SK-N-SH (cell line): ENCODE data around the gene VIPR2. TPM values are rescaled to one million over a fixed set of nuclear protein-coding genes. Genes with fewer than 3 reads are reported as not detected.

ENCODE experiments used
- CTCF ChIA-PET: fragments of 300-600, 350-600 bp; formaldehyde crosslinking; extraction: SDS; loops from one replicate; lab custom pipeline; 2021; lab: Yijun Ruan, JAX
- POLR2A ChIA-PET: fragments of 350-600 bp; sonication (Branson Sonifier 250); formaldehyde crosslinking; extraction: SDS; loops from one replicate; lab custom pipeline; 2020; ENCODE audit warnings: antibody characterized with exemption, inconsistent platforms; lab: Yijun Ruan, JAX
- DNase-seq: peaks from one replicate; pipeline ENCODE4 v3.0.0; 2012
- H2AFZ ChIP-seq: fragments of 200-600 bp; sonication (generic); 2 replicates; pipeline ENCODE4 v1.8.1; 2016; ENCODE audit warnings: antibody characterized with exemption, mild to moderate bottlenecking, low read depth
- H3F3A ChIP-seq: fragments of 200-600 bp; sonication (generic); replicated peaks from 2 replicates; pipeline ENCODE3; 2016; ENCODE audit warnings: antibody characterized with exemption, mild to moderate bottlenecking; ENCODE audit not compliant: insufficient read depth
- H3K27ac ChIP-seq, 2 experiments: fragments of 200-500 bp in 1 of 2; fragments of 200-600 bp in 1 of 2; sonication (Bioruptor generic) in 1 of 2; sonication (generic), shearing (Covaris generic) in 1 of 2; 2 replicates each; pipeline versions ENCODE4 v1.5.1 to v1.6.1; 2014 to 2016; ENCODE audit warnings: low read depth in 2 of 2, inconsistent platforms in 1 of 2, low read length in 1 of 2, mild to moderate bottlenecking in 1 of 2, mixed read lengths in 1 of 2
- H3K27me3 ChIP-seq: fragments of 200-600 bp; sonication (generic), shearing (Covaris generic); 2 replicates; pipeline ENCODE4 v1.6.1; 2016; ENCODE audit warnings: mixed run types; ENCODE audit not compliant: insufficient read depth
- H3K36me3 ChIP-seq, 2 experiments: fragments of 200-500 bp in 1 of 2; fragments of 200-600 bp in 1 of 2; sonication (Bioruptor generic) in 1 of 2; sonication (generic) in 1 of 2; replicated peaks in 1 of 2; 2 replicates each; pipeline versions ENCODE3 to v1.5.1; 2014 to 2016; ENCODE audit warnings: low read length in 1 of 2, mild to moderate bottlenecking in 1 of 2; ENCODE audit not compliant: insufficient read depth in 2 of 2, control insufficient read depth in 1 of 2
- H3K4me1 ChIP-seq, 2 experiments: fragments of 200-500 bp in 1 of 2; fragments of 200-600 bp in 1 of 2; sonication (Bioruptor generic) in 1 of 2; sonication (generic), shearing (Covaris generic) in 1 of 2; 2 replicates each; pipeline versions ENCODE4 v1.5.1 to v1.6.1; 2014 to 2016; ENCODE audit warnings: low read depth in 1 of 2, low read length in 1 of 2, mixed run types in 1 of 2; ENCODE audit not compliant: insufficient read depth in 2 of 2, control insufficient read depth in 1 of 2
- H3K4me2 ChIP-seq: fragments of 200-600 bp; sonication (generic), shearing (Covaris generic); 2 replicates; pipeline ENCODE4 v1.6.1; 2017; ENCODE audit warnings: mixed run types
- H3K4me3 ChIP-seq, 2 experiments: fragments of 200-500 bp in 1 of 2; fragments of 200-600 bp in 1 of 2; sonication (Bioruptor generic) in 1 of 2; sonication (generic), shearing (Covaris generic) in 1 of 2; 2 replicates each; pipeline versions ENCODE4 v1.5.1 to v1.8.1; 2014 to 2016; ENCODE audit warnings: low read depth in 2 of 2, inconsistent platforms in 1 of 2, low read length in 1 of 2, mild to moderate bottlenecking in 1 of 2, mixed read lengths in 1 of 2, moderate library complexity in 1 of 2
- H3K79me2 ChIP-seq: fragments of 200-600 bp; sonication (generic); 2 replicates; pipeline ENCODE4 v1.8.1; 2017; ENCODE audit warnings: mild to moderate bottlenecking; ENCODE audit not compliant: insufficient read depth
- H3K9ac ChIP-seq: fragments of 200-600 bp; sonication (generic); 2 replicates; pipeline ENCODE4 v1.6.1; 2017; ENCODE audit warnings: mixed run types
- H3K9me2 ChIP-seq: fragments of 200-600 bp; sonication (generic); 2 replicates; pipeline ENCODE4 v1.6.1; 2017; ENCODE audit warnings: mixed run types
- H3K9me3 ChIP-seq: fragments of 200-600 bp; sonication (generic); 2 replicates; pipeline ENCODE4 v1.6.1; 2017; ENCODE audit warnings: mixed run types, mild to moderate bottlenecking, moderate library complexity
- H4K20me1 ChIP-seq: fragments of 200-600 bp; sonication (generic); 2 replicates; pipeline ENCODE4 v1.6.1; 2017; ENCODE audit warnings: mild to moderate bottlenecking, mixed run types; ENCODE audit not compliant: insufficient read depth
- CTCF ChIP-seq: fragments of 200-600 bp; sonication (generic); IDR thresholded peaks from 2 replicates; pipeline ENCODE4 v1.6.1; 2017; ENCODE audit warnings: antibody characterized with exemption, mild to moderate bottlenecking, moderate library complexity
- EZH2phosphoT487 ChIP-seq: fragments of 200-600 bp; sonication (generic); IDR thresholded peaks from 2 replicates; pipeline ENCODE4 v1.6.1; 2017; ENCODE audit warnings: low read depth, mixed run types, mild to moderate bottlenecking, antibody characterized with exemption, moderate library complexity, borderline replicate concordance
- GABPA ChIP-seq: IDR thresholded peaks from 2 replicates; pipeline ENCODE4 v1.4.0; 2012; ENCODE audit warnings: low read depth, mild to moderate bottlenecking
- GATA2 ChIP-seq: sonication (generic); formaldehyde crosslinking; IDR thresholded peaks from 2 replicates; pipeline ENCODE4 v1.5.0; 2020; ENCODE audit warnings: mild to moderate bottlenecking, missing genetic modification reagents
- JUND ChIP-seq: IDR thresholded peaks from 2 replicates; pipeline ENCODE4 v1.4.0; 2012
- MEF2A ChIP-seq: IDR thresholded peaks from 2 replicates; pipeline ENCODE4 v1.4.0; 2012; ENCODE audit warnings: low read depth, borderline replicate concordance
- NFIC ChIP-seq: IDR thresholded peaks from 2 replicates; pipeline ENCODE4 v1.4.0; 2012; ENCODE audit warnings: borderline replicate concordance
- PBX3 ChIP-seq: IDR thresholded peaks from 2 replicates; pipeline ENCODE4; 2012
- POLR2AphosphoS5 ChIP-seq: IDR thresholded peaks from 2 replicates; pipeline ENCODE4 v1.6.1; 2012; ENCODE audit warnings: low read depth, low read length
- RCOR1 ChIP-seq: fragments of 150-350 bp; IDR thresholded peaks from 2 replicates; pipeline ENCODE4 v1.6.1; 2017; ENCODE audit warnings: antibody characterized with exemption, low read length
- REST ChIP-seq: IDR thresholded peaks from 2 replicates; pipeline ENCODE4 v1.6.1; 2012; ENCODE audit warnings: mild to moderate bottlenecking, low read depth, low read length, moderate library complexity
- RFX5 ChIP-seq: IDR thresholded peaks from 2 replicates; pipeline ENCODE4 v1.6.1; 2012; ENCODE audit warnings: mild to moderate bottlenecking, improper control_type of control experiment, low read length
- TAF1 ChIP-seq: IDR thresholded peaks from 2 replicates; pipeline ENCODE4 v1.6.1; 2012; ENCODE audit warnings: low read depth, mild to moderate bottlenecking, low read length, moderate library complexity, borderline replicate concordance
- USF1 ChIP-seq: IDR thresholded peaks from 2 replicates; pipeline ENCODE4 v1.4.0; 2012; ENCODE audit warnings: low read depth, borderline replicate concordance
- ZBTB33 ChIP-seq: IDR thresholded peaks from 2 replicates; pipeline ENCODE4 v1.4.0; 2012; ENCODE audit warnings: low read depth, borderline replicate concordance
- WGBS: methylation state at CpG from one replicate; pipeline ENCODE4 v1.1.6; 2017; ENCODE audit warnings: low lambda C conversion rate; 5-methylcytosine and 5-hydroxymethylcytosine counted together
- polyA plus RNA-seq, 3 experiments: library from polyadenylated mRNA; depleted of rRNA; stranded (reverse); fragments of >200 nt; gene quantifications; 2 replicates each; pipeline ENCODE4 v1.2.3, GENCODE V29; 2012

VIPR2 gene
- polyA plus RNA-seq, 1 of the 3 experiments (the other 2 are of a cell fraction) = not detected

DNA sequence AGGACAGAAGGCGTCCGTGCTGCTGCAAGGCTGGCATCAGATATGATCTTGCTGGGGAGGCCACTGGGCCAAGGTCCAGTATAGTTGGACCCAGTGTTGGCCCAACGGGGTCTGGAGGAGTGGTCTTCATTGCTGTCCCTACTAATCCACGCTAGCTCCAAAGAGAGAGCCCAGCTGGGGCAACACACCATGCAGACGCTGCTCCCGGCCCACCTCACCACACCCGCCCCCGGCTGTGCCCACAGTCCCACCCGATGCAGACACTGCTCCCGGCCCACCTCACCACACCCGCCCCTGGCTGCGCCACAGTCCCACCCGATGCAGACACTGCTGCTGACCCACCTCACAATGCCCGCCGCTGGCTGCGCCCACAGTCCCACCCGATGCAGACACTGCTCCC lies 121.5 kb downstream of the VIPR2 start:
- no peaks in the 10 kb centered on the region for H3K36me3 ChIP-seq
- H3K79me2 ChIP-seq = no peaks in the 10 kb centered on the region
- CTCF ChIA-PET = interaction anchor here (1.8 kb wide), 1 partner anchor 46 kb away, joined by 7 read pairs; no protein-coding TSS in a partner anchor
- TF ChIP-seq MEF2A (no peak), EZH2phosphoT487 (no peak), RFX5 (no peak), GATA2 (CRISPR knock-in tag) (no peak), USF1 (no peak), GABPA (no peak), POLR2AphosphoS5 (no peak), CTCF (no peak), RCOR1 (no peak), NFIC (no peak), PBX3 (no peak), JUND (no peak), REST (no peak), ZBTB33 (no peak), TAF1 (no peak)
- no peaks in the 10 kb centered on the region for H3K9me3 ChIP-seq
- no peaks in the 10 kb centered on the region for H3K27me3 ChIP-seq
- no peak overlapping the region for H3K4me3 ChIP-seq
- H3F3A ChIP-seq = no peaks in the 10 kb centered on the region
- no peak for DNase-seq
- WGBS = 80% methylated on average over 17 of the region's 17 CpGs
- H4K20me1 ChIP-seq = no peaks in the 10 kb centered on the region
- no peak overlapping the region for H3K9ac ChIP-seq
- H3K4me2 ChIP-seq = no peak overlapping the region
- POLR2A ChIA-PET = no interaction called here
- no peak overlapping the region for H3K27ac ChIP-seq
- H3K4me1 ChIP-seq = no peaks in the 10 kb centered on the region; a peak in 1 of 4 replicates
- no peak overlapping the region for H2AFZ ChIP-seq
- no peaks in the 10 kb centered on the region for H3K9me2 ChIP-seq
